Right cardiac atrium (tissue), 5 donors: Measurements from ENCODE around the gene GOLGA1. TPM values are rescaled to one million over a fixed set of nuclear protein-coding genes. Genes with fewer than 3 reads are reported as not detected.
"Not testable (repeated sequence)": the region's sequence is repeated elsewhere in the genome, so short reads cannot be mapped to it uniquely, and the experiment has no call there.

Experiments
- ATAC-seq, 2 donors: fragments of 200-7000 bp; cut with Tn5 transposase; one replicate each; pipeline versions ENCODE4 v1.8.0 to v1.9.1; 2020; ENCODE audit warnings: moderate library complexity in 2 of 2, mild to moderate bottlenecking in 1 of 2
- DNase-seq, 3 donors: peaks; one replicate each; pipeline ENCODE4 v3.0.0-alpha.2; 2020
- H3K27ac ChIP-seq: one replicate; pipeline ENCODE4 v1.5.1; 2013; ENCODE audit warnings: mild to moderate bottlenecking, low read length, control low read depth, moderate library complexity
- H3K27me3 ChIP-seq: one replicate; pipeline ENCODE4 v1.6.1; 2013; ENCODE audit not compliant: control insufficient read depth, insufficient read depth
- H3K4me1 ChIP-seq: one replicate; pipeline ENCODE4 v1.6.1; 2013; ENCODE audit warnings: low read length; ENCODE audit not compliant: control insufficient read depth, insufficient read depth
- H3K4me3 ChIP-seq: one replicate; pipeline ENCODE4 v1.5.1; 2013; ENCODE audit warnings: low read length, control low read depth
- H3K9me3 ChIP-seq: one replicate; pipeline ENCODE4 v1.6.1; 2013; ENCODE audit warnings: low read length; ENCODE audit not compliant: control insufficient read depth
- WGBS: extraction: QIAGEN DNeasy Blood & Tissue Kit; methylation state at CpG from one replicate; pipeline ENCODE4 v1.1.7; 2013; 5-methylcytosine and 5-hydroxymethylcytosine counted together
- intact Hi-C, 4 donors: fragments of 100-400 bp; cut with DNase I; formaldehyde crosslinking; loops; one replicate each; pipeline versions ENCODE4 v1.11.0 to v1.14.0; 2022 to 2023
- long read RNA-seq, 4 donors: library from polyadenylated mRNA; unstranded; transcript quantifications; one replicate each; pipeline ENCODE4 v2.0.0, GENCODE V29; 2020 to 2021
- polyA plus RNA-seq: library from polyadenylated mRNA; stranded (reverse); fragments of 200-250 nt; gene quantifications from one replicate; pipeline ENCODE4 v1.2.3, GENCODE V29; 2013
- total RNA-seq, 4 donors: library from RNA; stranded (reverse); fragmentation: NEBNext Ultra II Directional; extraction: Animal tissue kit (Norgen Biotek cat#: 25700); gene quantifications; one replicate each; pipeline ENCODE4 v1.2.1, GENCODE V29; 2021
- donor health status: healthy with polysubstance abuse.
- donor health status: DM: no; HTN: yes; CAD: no.
- donor health status: DM: no; HTN: no; CAD: no.
- donor health status: DM: no; HTN: yes; CAD: no; lungs with severe emphysema.
- donor health status: DM: yes; HTN: yes; CAD: no.

GOLGA1 gene, protein sequence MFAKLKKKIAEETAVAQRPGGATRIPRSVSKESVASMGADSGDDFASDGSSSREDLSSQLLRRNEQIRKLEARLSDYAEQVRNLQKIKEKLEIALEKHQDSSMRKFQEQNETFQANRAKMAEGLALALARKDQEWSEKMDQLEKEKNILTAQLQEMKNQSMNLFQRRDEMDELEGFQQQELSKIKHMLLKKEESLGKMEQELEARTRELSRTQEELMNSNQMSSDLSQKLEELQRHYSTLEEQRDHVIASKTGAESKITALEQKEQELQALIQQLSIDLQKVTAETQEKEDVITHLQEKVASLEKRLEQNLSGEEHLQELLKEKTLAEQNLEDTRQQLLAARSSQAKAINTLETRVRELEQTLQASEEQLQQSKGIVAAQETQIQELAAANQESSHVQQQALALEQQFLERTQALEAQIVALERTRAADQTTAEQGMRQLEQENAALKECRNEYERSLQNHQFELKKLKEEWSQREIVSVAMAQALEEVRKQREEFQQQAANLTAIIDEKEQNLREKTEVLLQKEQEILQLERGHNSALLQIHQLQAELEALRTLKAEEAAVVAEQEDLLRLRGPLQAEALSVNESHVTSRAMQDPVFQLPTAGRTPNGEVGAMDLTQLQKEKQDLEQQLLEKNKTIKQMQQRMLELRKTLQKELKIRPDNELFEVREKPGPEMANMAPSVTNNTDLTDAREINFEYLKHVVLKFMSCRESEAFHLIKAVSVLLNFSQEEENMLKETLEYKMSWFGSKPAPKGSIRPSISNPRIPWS
- total RNA-seq, result 10 to 100 TPM; 17.9 to 20.0 (median 19.4) TPM
- polyA plus RNA-seq, result 8.7 TPM
- long read RNA-seq, donor 1, full-length matches to known transcripts, result 11 of 32 reads
- long read RNA-seq, donor 1, partial matches to known transcripts, result 7 of 32 reads
- long read RNA-seq, donor 1, other reads (novel, unspliced or antisense), result 14 of 32 reads
- long read RNA-seq, donor 2, full-length matches to known transcripts, result 8 of 16 reads
- long read RNA-seq, donor 2, partial matches to known transcripts, result 4 of 16 reads
- long read RNA-seq, donor 2, other reads (novel, unspliced or antisense), result 4 of 16 reads
- long read RNA-seq, donor 3, full-length matches to known transcripts, result 11 of 47 reads
- long read RNA-seq, donor 3, partial matches to known transcripts, result 15 of 47 reads
- long read RNA-seq, donor 3, other reads (novel, unspliced or antisense), result 21 of 47 reads
- long read RNA-seq, donor 4, full-length matches to known transcripts, result 9 of 15 reads
- long read RNA-seq, donor 4, partial matches to known transcripts, result 1 of 15 reads
- long read RNA-seq, donor 4, other reads (novel, unspliced or antisense), result 5 of 15 reads

DNA sequence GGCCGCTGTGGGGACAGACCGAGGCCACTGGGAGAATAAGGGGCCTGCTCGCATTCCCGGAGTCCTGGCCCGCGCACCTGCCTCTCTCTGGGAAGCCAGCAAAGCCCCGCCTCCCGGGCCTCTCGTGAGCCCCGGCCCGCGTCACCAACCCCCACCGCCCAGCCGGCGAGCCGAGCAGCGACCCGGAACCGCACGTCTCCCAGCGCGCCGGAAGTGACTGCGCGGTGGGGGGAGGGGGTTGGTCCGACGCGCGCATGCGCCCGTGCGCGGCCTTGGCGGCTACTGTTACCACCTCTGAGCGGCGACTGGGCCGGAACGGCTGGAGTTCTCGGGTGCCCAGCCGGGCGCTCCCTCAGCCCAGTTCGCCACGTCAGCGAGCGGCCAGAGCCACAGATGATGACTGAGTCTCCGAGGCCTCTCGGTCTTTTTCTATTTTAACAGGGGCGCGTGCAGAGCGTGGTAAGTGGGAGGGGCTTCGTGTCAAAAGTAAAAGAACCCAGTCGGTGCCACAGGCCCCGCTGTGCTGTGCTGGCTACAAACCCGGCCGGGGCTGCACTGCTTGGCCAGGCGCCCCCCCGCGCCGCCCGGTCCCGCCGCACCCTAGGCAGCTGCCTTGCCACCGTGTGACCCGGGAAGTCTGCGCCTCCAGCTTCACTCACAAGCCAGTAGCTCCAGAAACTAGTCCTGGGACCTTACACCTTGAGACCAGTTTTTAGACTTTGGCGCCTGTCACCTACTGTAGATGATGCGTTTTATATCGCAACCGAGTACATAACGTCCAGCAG, at the start of gene GOLGA1:
GOLGA1 (minus strand) TSS at position 190 of the 785 bp plus-strand sequence. CDS start 2,372 bp downstream, outside the sequence.
- Histone ChIP-seq H3K4me1 (peaks cover 5% of the 10 kb centered on the region), H3K27ac (peak within 1 kb of the TSS; percentile 96), H3K27me3 (no peaks in the 10 kb centered on the region), H3K4me3 (peak within 1 kb of the TSS; percentile 70), H3K9me3 (no peaks in the 10 kb centered on the region)
- WGBS, result under 1% methylated on average over 70 of the region's 70 CpGs
- ATAC-seq (peak; percentile 98 to 99), DNase-seq (peak; percentile 97 to 99 (median 98))
- intact Hi-C loops, result loop anchor here in 1 of 4 donors (10.0 kb wide), 1 partner anchor 204 kb away; the partner anchor contains the start of gene SCAI

DNA sequence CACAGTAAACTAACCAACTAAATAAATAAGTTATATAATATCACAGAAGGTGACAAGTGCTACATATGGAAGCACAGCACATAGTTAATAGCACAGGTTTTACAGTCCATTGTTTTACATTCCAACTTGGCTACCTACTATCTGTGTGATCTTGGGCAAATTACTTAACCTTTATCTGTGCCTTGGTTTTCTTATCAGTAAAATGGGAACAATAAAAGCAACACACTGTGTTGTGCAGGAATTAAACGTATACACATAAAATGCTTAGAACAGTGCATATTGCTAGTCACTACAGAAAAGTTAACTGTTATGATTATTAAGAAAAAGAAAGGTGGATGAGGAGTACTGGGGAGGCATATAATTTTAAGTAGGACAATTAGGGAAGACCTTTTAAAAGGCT, 42.8 kb upstream of the GOLGA1 start:
- WGBS, result 92% methylated on average over 1 of the region's 1 CpG
- DNase-seq (no peak), ATAC-seq (no peak)
- Histone ChIP-seq H3K9me3 (no peaks in the 10 kb centered on the region), H3K27me3 (no peaks in the 10 kb centered on the region), H3K4me3 (no peak overlapping the region), H3K4me1 (no peaks in the 10 kb centered on the region), H3K27ac (no peak overlapping the region)
- intact Hi-C loops, result no loop called here

DNA sequence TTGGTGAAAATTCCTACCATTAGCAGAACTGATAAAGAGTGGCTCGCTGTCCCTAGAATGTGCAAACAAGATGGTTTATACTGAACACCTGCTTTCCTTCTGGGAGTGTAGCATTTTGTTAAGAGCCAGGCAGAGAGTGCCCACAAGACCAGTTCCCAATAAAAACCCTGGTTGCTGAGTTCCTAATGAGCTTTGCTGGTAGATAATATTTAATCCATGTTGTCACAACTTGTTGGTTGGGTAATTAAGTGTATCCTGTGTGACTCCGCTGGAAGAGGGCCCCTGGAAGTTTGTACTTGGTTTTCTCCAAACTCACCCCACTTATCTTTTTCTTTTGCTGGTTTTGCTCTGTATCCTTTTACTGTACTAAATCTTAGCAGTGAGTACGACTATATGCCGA, 39.5 kb upstream of the GOLGA1 start:
- intact Hi-C loops, result no loop called here
- Histone ChIP-seq H3K9me3 (no peaks in the 10 kb centered on the region), H3K4me1 (no peaks in the 10 kb centered on the region), H3K27ac (no peak overlapping the region), H3K27me3 (no peaks in the 10 kb centered on the region), H3K4me3 (no peak overlapping the region)
- DNase-seq (no peak), ATAC-seq (no peak)
- WGBS, result 96% methylated on average over 4 of the region's 4 CpGs

DNA sequence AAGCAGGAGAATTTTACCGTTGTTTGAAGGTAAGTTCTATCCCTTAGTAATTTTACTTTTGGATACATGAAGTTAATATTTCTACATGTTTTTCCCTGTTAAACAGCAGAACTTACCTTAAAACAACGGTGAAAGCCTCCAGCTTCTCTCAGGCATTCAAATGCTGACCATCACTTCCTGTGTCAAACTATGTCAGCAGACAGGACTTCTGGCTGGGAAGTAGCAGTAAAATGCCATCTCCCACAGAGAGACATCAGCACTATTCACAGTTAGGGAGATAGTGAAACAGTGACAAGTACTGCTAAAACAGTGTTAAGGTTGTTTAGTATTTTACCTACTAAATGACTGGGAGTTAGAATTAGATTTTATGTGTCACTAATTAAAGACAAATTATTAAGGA, 34.2 kb upstream of the GOLGA1 start:
- H3K27me3 ChIP-seq, result no peaks in the 10 kb centered on the region
- ATAC-seq (no peak), DNase-seq (no peak)
- WGBS, result 24% methylated on average over 2 of the region's 2 CpGs
- no peaks in the 10 kb centered on the region for H3K4me1 ChIP-seq
- intact Hi-C loops, result no loop called here
- no peak overlapping the region for H3K4me3 ChIP-seq
- no peak overlapping the region for H3K27ac ChIP-seq
- H3K9me3 ChIP-seq, result no peaks in the 10 kb centered on the region

- ATAC-seq (no peak), DNase-seq (no peak)
- Histone ChIP-seq H3K4me3 (no peak overlapping the region), H3K27ac (no peak overlapping the region), H3K27me3 (no peaks in the 10 kb centered on the region), H3K9me3 (no peaks in the 10 kb centered on the region), H3K4me1 (no peaks in the 10 kb centered on the region)
- WGBS, result 62% methylated on average over 6 of the region's 6 CpGs
- intact Hi-C loops, result no loop called here
Observed at GRCh38 chr9:124973807-124974206, 32.9 kb upstream of the GOLGA1 start.

DNA sequence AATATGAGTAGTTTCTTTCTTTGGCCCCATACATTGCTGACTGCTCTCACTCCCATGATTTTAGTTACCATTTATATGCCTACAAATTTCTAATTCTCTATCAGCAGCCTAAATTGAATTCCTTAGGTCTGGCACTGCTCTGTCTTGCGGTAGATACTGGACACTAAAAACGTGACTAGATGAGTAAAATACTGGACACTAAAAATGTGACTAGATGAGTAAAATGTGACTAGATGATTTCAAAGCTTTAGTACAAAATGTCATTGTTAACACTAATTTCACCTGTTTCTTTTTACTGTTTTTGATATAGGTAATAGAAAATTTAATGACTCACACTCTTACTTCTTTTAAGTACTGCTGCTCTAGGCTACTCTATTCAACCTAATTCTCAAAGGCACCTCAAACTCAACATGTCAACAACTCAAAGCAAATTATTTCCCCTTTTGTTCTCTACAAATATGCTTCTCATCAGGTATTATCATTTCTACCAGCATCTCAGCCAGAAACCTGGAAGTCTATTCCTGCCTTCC, 31.4 kb upstream of the GOLGA1 start:
- DNase-seq (no peak), ATAC-seq (no peak)
- 93% methylated on average over 2 of the region's 2 CpGs for WGBS
- H3K27ac ChIP-seq, result no peak overlapping the region
- H3K4me3 ChIP-seq, result no peak overlapping the region
- H3K27me3 ChIP-seq, result no peaks in the 10 kb centered on the region
- intact Hi-C loops, result no loop called here
- no peaks in the 10 kb centered on the region for H3K4me1 ChIP-seq
- no peaks in the 10 kb centered on the region for H3K9me3 ChIP-seq

DNA sequence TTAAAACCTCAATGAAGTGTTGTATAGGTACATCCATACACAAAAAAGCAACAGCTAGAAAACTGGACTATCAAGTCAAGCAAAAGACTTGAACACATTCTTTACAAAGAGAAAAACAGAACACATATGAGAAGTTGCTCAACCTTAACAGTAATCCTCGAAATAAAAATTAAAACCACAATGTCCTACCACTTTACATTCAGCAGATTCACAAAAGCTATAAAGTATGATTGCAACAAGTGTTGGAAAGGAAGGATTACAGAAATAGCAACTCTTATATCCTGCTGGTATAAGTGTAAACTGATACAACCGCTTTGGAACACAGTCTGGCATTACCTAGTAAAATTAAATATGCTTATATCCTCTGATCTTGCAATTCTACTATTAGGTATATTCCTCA, 28.5 kb upstream of the GOLGA1 start:
- intact Hi-C loops, result no loop called here
- no peak overlapping the region for H3K4me3 ChIP-seq
- 80% methylated on average over 2 of the region's 2 CpGs for whole genome bisulfite sequencing
- H3K9me3 ChIP-seq, result no peaks in the 10 kb centered on the region
- ATAC-seq, result no peak
- no peak overlapping the region for H3K27ac ChIP-seq
- DNase-seq, result no peak
- no peaks in the 10 kb centered on the region for H3K4me1 ChIP-seq
- no peaks in the 10 kb centered on the region for H3K27me3 ChIP-seq

- no peak overlapping the region for H3K4me3 ChIP-seq
- H3K9me3 ChIP-seq, result no peaks in the 10 kb centered on the region
- ATAC-seq (no peak), DNase-seq (no peak)
- no peaks in the 10 kb centered on the region for H3K4me1 ChIP-seq
- 93% methylated on average over 9 of the region's 9 CpGs for WGBS
- intact Hi-C loops, result no loop called here
- H3K27me3 ChIP-seq, result no peaks in the 10 kb centered on the region
- no peak overlapping the region for H3K27ac ChIP-seq
Observed at GRCh38 chr9:124968238-124968637, 27.4 kb upstream of the GOLGA1 start.

DNA sequence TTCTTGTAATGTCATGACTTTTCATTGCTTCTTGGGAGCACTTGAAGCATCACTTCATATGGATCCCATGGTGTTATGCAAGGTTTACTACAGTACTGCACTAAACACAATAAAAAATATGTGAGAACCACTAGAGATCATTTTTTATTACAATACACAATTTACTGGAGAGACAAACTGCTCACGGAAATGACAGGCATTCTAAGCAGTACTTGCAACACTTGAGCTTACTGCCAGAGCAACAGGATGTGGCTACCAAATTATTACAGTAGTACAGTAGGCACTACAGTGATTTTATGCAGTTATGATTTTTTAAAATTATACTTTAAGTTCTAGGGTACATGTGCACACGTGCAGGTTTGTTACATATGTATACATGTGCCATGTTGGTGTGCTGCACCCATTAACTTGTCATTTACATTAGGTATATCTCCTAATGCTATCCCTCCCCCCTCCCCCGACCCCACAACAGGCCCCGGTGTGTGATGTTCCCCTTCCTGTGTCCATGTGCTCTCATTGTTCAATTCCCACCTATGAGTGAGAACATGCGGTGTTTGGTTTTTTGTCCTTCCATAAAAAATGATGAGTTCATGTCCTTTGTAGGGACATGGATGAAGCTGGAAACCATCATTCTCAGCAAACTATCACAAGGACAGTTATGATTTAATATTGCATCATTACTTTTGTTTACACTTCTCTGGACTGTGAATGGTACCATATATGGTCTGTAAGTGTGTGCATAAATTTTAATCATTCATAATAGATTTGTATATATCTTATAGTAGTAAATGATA, 25.1 kb upstream of the GOLGA1 start:
- H3K4me1 ChIP-seq, H3K27ac ChIP-seq, intact Hi-C loops, DNase-seq, H3K4me3 ChIP-seq, H3K27me3 ChIP-seq, ATAC-seq, H3K9me3 ChIP-seq: not testable (repeated sequence)
- 79% methylated on average over 5 of the region's 5 CpGs for WGBS
